Hepatocyte (in vitro differentiated cells): Measurements from ENCODE around the gene RPL9. TPM values are rescaled to one million over a fixed set of nuclear protein-coding genes. Genes with fewer than 3 reads are reported as not detected.

Experiments
- DNase-seq: peaks from one replicate; pipeline ENCODE4 v3.0.0-alpha.2; 2016; ENCODE audit warnings: low spot score
- H2AFZ ChIP-seq: fragments of 200-600 bp; sonication (generic); 2 replicates; pipeline ENCODE4 v1.6.0; 2016; ENCODE audit warnings: antibody characterized with exemption, mild to moderate bottlenecking
- H3K27ac ChIP-seq: fragments of 200-600 bp; sonication (generic); 2 replicates; pipeline ENCODE4 v1.5.1; 2016; ENCODE audit warnings: mild to moderate bottlenecking
- H3K27me3 ChIP-seq: fragments of 200-600 bp; sonication (generic); 2 replicates; pipeline ENCODE4 v1.6.1; 2016
- H3K36me3 ChIP-seq: fragments of 200-600 bp; sonication (generic); replicated peaks from 2 replicates; pipeline ENCODE4 v1.5.1; 2016; ENCODE audit warnings: low read depth; ENCODE audit not compliant: insufficient read depth
- H3K4me1 ChIP-seq: fragments of 200-600 bp; sonication (generic); 2 replicates; pipeline ENCODE4 v1.5.1; 2016; ENCODE audit warnings: mild to moderate bottlenecking, moderate library complexity; ENCODE audit not compliant: insufficient read depth
- H3K4me2 ChIP-seq: fragments of 200-600 bp; sonication (generic); 2 replicates; pipeline ENCODE4 v1.6.0; 2016
- H3K4me3 ChIP-seq: fragments of 200-600 bp; sonication (generic); 2 replicates; pipeline ENCODE4 v1.5.1; 2016; ENCODE audit warnings: mild to moderate bottlenecking
- H3K79me2 ChIP-seq: fragments of 200-600 bp; sonication (generic); 2 replicates; pipeline ENCODE4 v1.6.0; 2017; ENCODE audit warnings: mild to moderate bottlenecking
- H3K9me2 ChIP-seq: fragments of 200-600 bp; sonication (generic); replicated peaks from 2 replicates; pipeline ENCODE4 v1.6.0; 2017; ENCODE audit warnings: mild to moderate bottlenecking; ENCODE audit not compliant: insufficient read depth
- H3K9me3 ChIP-seq: fragments of 200-600 bp; sonication (generic); 2 replicates; pipeline ENCODE4 v1.5.1; 2016; ENCODE audit warnings: low read depth, mild to moderate bottlenecking
- H4K20me1 ChIP-seq: fragments of 200-600 bp; sonication (generic); 2 replicates; pipeline ENCODE4 v1.6.0; 2016; ENCODE audit warnings: mild to moderate bottlenecking; ENCODE audit not compliant: insufficient read depth, poor library complexity, severe bottlenecking
- CTCF ChIP-seq: fragments of 200-600 bp; sonication (generic); IDR thresholded peaks from 2 replicates; pipeline ENCODE4 v1.5.1; 2016; ENCODE audit warnings: antibody characterized with exemption, mild to moderate bottlenecking; ENCODE audit not compliant: poor library complexity
- EZH2 ChIP-seq: fragments of 200-600 bp; sonication (generic); IDR thresholded peaks from 2 replicates; pipeline ENCODE4 v1.6.1; 2016; ENCODE audit warnings: antibody characterized with exemption, mild to moderate bottlenecking, borderline replicate concordance
- EZH2phosphoT487 ChIP-seq: fragments of 200-600 bp; sonication (generic); IDR thresholded peaks from one replicate; pipeline ENCODE4 v1.6.1; 2018; ENCODE audit warnings: antibody characterized with exemption, mild to moderate bottlenecking, low read depth, moderate library complexity; ENCODE audit not compliant: unreplicated experiment, severe bottlenecking
- WGBS: methylation state at CpG from one replicate; pipeline ENCODE4 v1.1.6; 2016; ENCODE audit warnings: low lambda C conversion rate; ENCODE audit errors: missing lambda C conversion rate; 5-methylcytosine and 5-hydroxymethylcytosine counted together
- polyA plus RNA-seq: library from polyadenylated mRNA; unstranded; fragments of >200 nt; fragmentation: Nextera tagmentation; extraction: Ambion mirVana; gene quantifications from 2 replicates; pipeline ENCODE4 v1.2.1, GENCODE V29; 2016
- total RNA-seq: library from RNA; depleted of rRNA; stranded (reverse); fragments of >200 nt; gene quantifications from 2 replicates; pipeline ENCODE4 v1.2.3, GENCODE V29; 2014

The RPL9 gene
- total and polyA plus RNA-seq, 2 experiments from 2014 or later, result 475 to 2,831 TPM

DNA sequence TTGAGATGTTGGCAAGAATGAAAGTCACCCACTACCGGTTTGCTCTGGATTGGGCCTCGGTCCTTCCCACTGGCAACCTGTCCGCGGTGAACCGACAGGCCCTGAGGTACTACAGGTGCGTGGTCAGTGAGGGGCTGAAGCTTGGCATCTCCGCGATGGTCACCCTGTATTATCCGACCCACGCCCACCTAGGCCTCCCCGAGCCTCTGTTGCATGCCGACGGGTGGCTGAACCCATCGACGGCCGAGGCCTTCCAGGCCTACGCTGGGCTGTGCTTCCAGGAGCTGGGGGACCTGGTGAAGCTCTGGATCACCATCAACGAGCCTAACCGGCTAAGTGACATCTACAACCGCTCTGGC, 12.3 kb downstream of the RPL9 start:
- WGBS, result 91% methylated on average over 18 of the region's 20 CpGs
- Histone ChIP-seq H2AFZ (peak overlapping the region; percentile 17), H3K9me3 (no peaks in the 10 kb centered on the region), H3K9me2 (no peaks in the 10 kb centered on the region), H4K20me1 (no peaks in the 10 kb centered on the region), H3K4me1 (no peaks in the 10 kb centered on the region), H3K4me2 (peak overlapping the region; percentile 82), H3K4me3 (peak overlapping the region; percentile 20), H3K27me3 (no peaks in the 10 kb centered on the region), H3K27ac (peak overlapping the region; percentile 11), H3K36me3 (no peaks in the 10 kb centered on the region), H3K79me2 (no peaks in the 10 kb centered on the region)
- no peak for TF ChIP-seq CTCF
- no peak for TF ChIP-seq EZH2phosphoT487
- no peak for TF ChIP-seq EZH2
- DNase-seq, result no peak

- WGBS, result 93% methylated on average over 4 of the region's 4 CpGs
- no peak overlapping the region for H3K27ac ChIP-seq
- no peak overlapping the region for H3K4me3 ChIP-seq
- H3K79me2 ChIP-seq, result no peaks in the 10 kb centered on the region
- TF ChIP-seq CTCF, result no peak
- no peak for DNase-seq
- H3K27me3 ChIP-seq, result no peaks in the 10 kb centered on the region
- no peaks in the 10 kb centered on the region for H3K36me3 ChIP-seq
- no peak overlapping the region for H2AFZ ChIP-seq
- H3K4me1 ChIP-seq, result peaks cover under 1% of the 10 kb centered on the region
- no peaks in the 10 kb centered on the region for H3K9me3 ChIP-seq
- H3K9me2 ChIP-seq, result no peaks in the 10 kb centered on the region
- H3K4me2 ChIP-seq, result no peak overlapping the region
- H4K20me1 ChIP-seq, result no peaks in the 10 kb centered on the region
These were observed 15.7 kb downstream of the RPL9 start for GRCh38 chr4:39442998-39443397.

GRCh38 chr4:39441593-39441992, 17.1 kb downstream of the RPL9 start:
- Histone ChIP-seq H3K4me1 (peaks cover 12% of the 10 kb centered on the region), H3K4me2 (no peak overlapping the region), H3K9me3 (no peaks in the 10 kb centered on the region), H3K9me2 (no peaks in the 10 kb centered on the region), H3K27me3 (no peaks in the 10 kb centered on the region), H3K36me3 (no peaks in the 10 kb centered on the region), H3K27ac (no peak overlapping the region), H3K79me2 (no peaks in the 10 kb centered on the region), H4K20me1 (no peaks in the 10 kb centered on the region), H2AFZ (no peak overlapping the region), H3K4me3 (no peak overlapping the region)
- no peak for DNase-seq
- TF ChIP-seq EZH2 (no peak), EZH2phosphoT487 (no peak), CTCF (no peak)
- WGBS, result 90% methylated on average over 2 of the region's 2 CpGs
